Liver (tissue), 3 donors: ENCODE results near the gene EPM2A.

Source experiments
- CTCF ChIP-seq: fragments of 150-350 bp; IDR thresholded peaks from 2 replicates; pipeline ENCODE4 v1.5.1; 2017; ENCODE audit warnings: improper control_type of control experiment, low read depth, low read length; ENCODE audit not compliant: missing input control
- TAF1 ChIP-seq: conservative IDR thresholded peaks from 2 replicates; pipeline ENCODE4 v1.6.1; 2016; ENCODE audit warnings: antibody characterized with exemption, mild to moderate bottlenecking
- donor health status: healthy.
- donor health status: healthy.

- TF ChIP-seq CTCF (no peak), TAF1 (no peak)
Measured at GRCh38 chr6:145602726-145603326, 132.5 kb downstream of the EPM2A start.
